Prostate gland (tissue), 2 donors: ENCODE results near the gene NMRK2.

ENCODE experiments used
- CTCF ChIP-seq, 4 experiments: fragments of 200-600 bp in 2 of 4; fragments of 450-650 bp in 2 of 4; sonication (generic) in 2 of 4; IDR thresholded peaks; 1 replicate in 3 of 4; 2 replicates in 1 of 4; pipeline ENCODE4 v1.5.1; 2016 to 2019; ENCODE audit warnings: antibody characterized with exemption in 4 of 4, mild to moderate bottlenecking in 2 of 4, moderate library complexity in 2 of 4
- POLR2A ChIP-seq: fragments of 450-650 bp; IDR thresholded peaks from one replicate; pipeline ENCODE4 v1.6.1; 2016; ENCODE audit warnings: antibody characterized with exemption, mild to moderate bottlenecking
- POLR2AphosphoS5 ChIP-seq: sonication (generic); formaldehyde crosslinking; IDR thresholded peaks from one replicate; pipeline ENCODE4 v1.6.1; 2017; ENCODE audit warnings: antibody characterized with exemption

DNA sequence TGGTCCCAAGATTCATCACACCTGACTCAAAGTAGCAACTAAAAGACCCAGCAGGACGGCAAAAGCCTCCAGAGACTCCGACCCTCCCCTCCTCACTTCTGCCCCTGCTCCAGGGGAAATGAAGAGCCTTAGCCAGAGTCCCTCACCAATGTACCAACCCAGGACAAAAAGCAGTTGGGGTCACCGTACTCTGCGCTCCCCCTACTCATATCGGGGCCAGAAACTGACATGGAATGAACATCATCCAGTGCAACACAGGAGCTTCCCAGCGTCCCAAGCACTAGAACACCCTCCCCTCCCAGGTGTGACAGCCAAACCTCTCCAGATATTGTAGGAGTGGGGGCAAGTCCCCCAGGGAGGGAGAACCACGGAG, 50.7 kb downstream of the NMRK2 start:
- TF ChIP-seq CTCF (IDR thresholded peaks at IDR 0.05) (no peak), POLR2AphosphoS5 (no peak), POLR2A (no peak)
